GM12878 (cell line): Measurements from ENCODE around the gene TMEM163. TPM values are rescaled to one million over a fixed set of nuclear protein-coding genes. Genes with fewer than 3 reads are reported as not detected.

ENCODE experiments used
- ATF7 ChIP-seq: fragments of 450-650 bp; IDR thresholded peaks from 2 replicates; pipeline ENCODE4 v1.6.1; 2016; ENCODE audit warnings: low read depth, mild to moderate bottlenecking
- CBFB ChIP-seq: IDR thresholded peaks from 2 replicates; pipeline ENCODE4 v1.6.1; 2016; ENCODE audit warnings: antibody characterized with exemption, low read depth
- ETV6 ChIP-seq, 2 experiments: fragments of 450-650 bp in 1 of 2; IDR thresholded peaks in 1 of 2; conservative IDR thresholded peaks in 1 of 2; 2 replicates each; pipeline ENCODE4 v1.6.1; 2014; ENCODE audit warnings: antibody characterized with exemption in 1 of 2, borderline replicate concordance in 1 of 2, low read depth in 1 of 2, mild to moderate bottlenecking in 1 of 2, moderate library complexity in 1 of 2
- IRF4 ChIP-seq: IDR thresholded peaks from 2 replicates; pipeline ENCODE4 v1.6.1; 2011; ENCODE audit warnings: low read depth, low read length
- KDM1A ChIP-seq: fragments of 200-600 bp; sonication (generic); IDR thresholded peaks from 2 replicates; pipeline ENCODE4 v1.6.1; 2016; ENCODE audit warnings: borderline replicate concordance
- NFXL1 ChIP-seq: fragments of 450-650 bp; IDR thresholded peaks from 2 replicates; pipeline ENCODE4 v1.6.1; 2017; ENCODE audit warnings: antibody characterized with exemption, mild to moderate bottlenecking, borderline replicate concordance
- NR2C1 ChIP-seq: fragments of 450-650 bp; IDR thresholded peaks from 2 replicates; pipeline ENCODE4 v1.6.1; 2017; ENCODE audit warnings: antibody characterized with exemption, mild to moderate bottlenecking, moderate library complexity
- YBX1 ChIP-seq: fragments of 450-650 bp; IDR thresholded peaks from 2 replicates; pipeline ENCODE4 v1.6.1; 2016; ENCODE audit warnings: antibody characterized with exemption
- polyA plus RNA-seq, 11 experiments: library from polyadenylated mRNA; depleted of rRNA in 4 of 11; unstranded in 6 of 11; stranded (reverse) in 5 of 11; fragments of >200 nt; fragmentation: Nextera tagmentation in 4 of 11; fragmentation: Illumina TruSeq in 1 of 11; extraction: Ambion mirVana in 4 of 11; extraction: Trizol in 1 of 11; gene quantifications; 1 replicate in 1 of 11; 2 replicates in 10 of 11; pipeline versions ENCODE4 v1.2.1 to v1.2.3, GENCODE V29; 2011 to 2016; ENCODE audit warnings: inconsistent platforms in 2 of 11, missing spikeins in 2 of 11, low read depth in 1 of 11
- total RNA-seq, 4 experiments: library from RNA; depleted of rRNA in 3 of 4; stranded (reverse); fragments of >200 nt in 3 of 4; fragmentation: Illumina TruSeq in 1 of 4; extraction: Trizol in 1 of 4; gene quantifications; 2 replicates each; pipeline versions ENCODE4 v1.2.1 to v1.2.3, GENCODE V29; 2013 to 2021
- TF ChIP-seq, protein P1 (sequence below): fragments of 450-650 bp; IDR thresholded peaks from 2 replicates; pipeline ENCODE4 v1.6.1; 2018; ENCODE audit warnings: borderline replicate concordance, mild to moderate bottlenecking; ENCODE audit not compliant: partially characterized antibody
- TF ChIP-seq, protein P2 (sequence below): fragments of 450-650 bp; IDR thresholded peaks from 2 replicates; pipeline ENCODE4 v1.6.1; 2018; ENCODE audit warnings: mild to moderate bottlenecking, low read depth, moderate library complexity; ENCODE audit not compliant: partially characterized antibody
- TF ChIP-seq, protein P3 (sequence below): fragments of 450-650 bp; conservative IDR thresholded peaks from 2 replicates; pipeline ENCODE4 v1.6.1; 2017; ENCODE audit warnings: mild to moderate bottlenecking, moderate library complexity

Gene TMEM163
- total and polyA plus RNA-seq, 10 of the 15 experiments (the other 5 are each of a cell fraction or from before 2014, with no cell fraction given): 0.05 to 0.11 (median 0.07) TPM; not detected in 4

DNA sequence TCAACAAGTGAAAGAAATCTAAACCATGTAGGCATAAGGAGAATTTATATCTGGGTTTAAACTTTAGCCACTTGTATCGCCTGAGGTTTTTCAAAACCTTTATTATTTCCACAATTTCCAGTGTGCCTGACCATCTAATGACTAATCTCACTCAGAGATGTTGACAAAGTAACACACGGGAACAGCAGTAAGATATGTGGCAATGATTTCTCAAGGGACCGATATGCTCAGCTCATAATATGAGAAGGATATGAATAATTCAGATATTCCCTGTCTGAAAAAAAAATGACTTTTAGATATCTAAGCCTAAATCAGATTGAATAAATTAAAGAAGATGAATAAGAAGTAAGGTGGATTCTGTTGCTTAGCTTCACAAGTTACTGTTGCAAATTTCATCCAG is 43.5 kb downstream of the TMEM163 start (continued):
- TF ChIP-seq ETV6 (conservative IDR thresholded peaks at IDR 0.05 in 1 of 2, IDR thresholded peaks at IDR 0.05 in 1 of 2; ENCODE audit: borderline replicate concordance in 1 of 2, low read depth in 1 of 2): no peak
- TF ChIP-seq KDM1A: no peak
- no peak for TF ChIP-seq ATF7
- TF ChIP-seq, protein P1, sequence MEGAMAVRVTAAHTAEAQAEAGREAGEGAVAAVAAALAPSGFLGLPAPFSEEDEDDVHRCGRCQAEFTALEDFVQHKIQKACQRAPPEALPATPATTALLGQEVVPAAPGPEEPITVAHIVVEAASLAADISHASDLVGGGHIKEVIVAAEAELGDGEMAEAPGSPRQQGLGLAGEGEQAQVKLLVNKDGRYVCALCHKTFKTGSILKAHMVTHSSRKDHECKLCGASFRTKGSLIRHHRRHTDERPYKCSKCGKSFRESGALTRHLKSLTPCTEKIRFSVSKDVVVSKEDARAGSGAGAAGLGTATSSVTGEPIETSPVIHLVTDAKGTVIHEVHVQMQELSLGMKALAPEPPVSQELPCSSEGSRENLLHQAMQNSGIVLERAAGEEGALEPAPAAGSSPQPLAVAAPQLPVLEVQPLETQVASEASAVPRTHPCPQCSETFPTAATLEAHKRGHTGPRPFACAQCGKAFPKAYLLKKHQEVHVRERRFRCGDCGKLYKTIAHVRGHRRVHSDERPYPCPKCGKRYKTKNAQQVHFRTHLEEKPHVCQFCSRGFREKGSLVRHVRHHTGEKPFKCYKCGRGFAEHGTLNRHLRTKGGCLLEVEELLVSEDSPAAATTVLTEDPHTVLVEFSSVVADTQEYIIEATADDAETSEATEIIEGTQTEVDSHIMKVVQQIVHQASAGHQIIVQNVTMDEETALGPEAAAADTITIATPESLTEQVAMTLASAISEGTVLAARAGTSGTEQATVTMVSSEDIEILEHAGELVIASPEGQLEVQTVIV: no peak
- TF ChIP-seq, protein P2, sequence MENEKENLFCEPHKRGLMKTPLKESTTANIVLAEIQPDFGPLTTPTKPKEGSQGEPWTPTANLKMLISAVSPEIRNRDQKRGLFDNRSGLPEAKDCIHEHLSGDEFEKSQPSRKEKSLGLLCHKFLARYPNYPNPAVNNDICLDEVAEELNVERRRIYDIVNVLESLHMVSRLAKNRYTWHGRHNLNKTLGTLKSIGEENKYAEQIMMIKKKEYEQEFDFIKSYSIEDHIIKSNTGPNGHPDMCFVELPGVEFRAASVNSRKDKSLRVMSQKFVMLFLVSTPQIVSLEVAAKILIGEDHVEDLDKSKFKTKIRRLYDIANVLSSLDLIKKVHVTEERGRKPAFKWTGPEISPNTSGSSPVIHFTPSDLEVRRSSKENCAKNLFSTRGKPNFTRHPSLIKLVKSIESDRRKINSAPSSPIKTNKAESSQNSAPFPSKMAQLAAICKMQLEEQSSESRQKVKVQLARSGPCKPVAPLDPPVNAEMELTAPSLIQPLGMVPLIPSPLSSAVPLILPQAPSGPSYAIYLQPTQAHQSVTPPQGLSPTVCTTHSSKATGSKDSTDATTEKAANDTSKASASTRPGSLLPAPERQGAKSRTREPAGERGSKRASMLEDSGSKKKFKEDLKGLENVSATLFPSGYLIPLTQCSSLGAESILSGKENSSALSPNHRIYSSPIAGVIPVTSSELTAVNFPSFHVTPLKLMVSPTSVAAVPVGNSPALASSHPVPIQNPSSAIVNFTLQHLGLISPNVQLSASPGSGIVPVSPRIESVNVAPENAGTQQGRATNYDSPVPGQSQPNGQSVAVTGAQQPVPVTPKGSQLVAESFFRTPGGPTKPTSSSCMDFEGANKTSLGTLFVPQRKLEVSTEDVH: no peak
- no peak for TF ChIP-seq IRF4
- TF ChIP-seq, protein P3, sequence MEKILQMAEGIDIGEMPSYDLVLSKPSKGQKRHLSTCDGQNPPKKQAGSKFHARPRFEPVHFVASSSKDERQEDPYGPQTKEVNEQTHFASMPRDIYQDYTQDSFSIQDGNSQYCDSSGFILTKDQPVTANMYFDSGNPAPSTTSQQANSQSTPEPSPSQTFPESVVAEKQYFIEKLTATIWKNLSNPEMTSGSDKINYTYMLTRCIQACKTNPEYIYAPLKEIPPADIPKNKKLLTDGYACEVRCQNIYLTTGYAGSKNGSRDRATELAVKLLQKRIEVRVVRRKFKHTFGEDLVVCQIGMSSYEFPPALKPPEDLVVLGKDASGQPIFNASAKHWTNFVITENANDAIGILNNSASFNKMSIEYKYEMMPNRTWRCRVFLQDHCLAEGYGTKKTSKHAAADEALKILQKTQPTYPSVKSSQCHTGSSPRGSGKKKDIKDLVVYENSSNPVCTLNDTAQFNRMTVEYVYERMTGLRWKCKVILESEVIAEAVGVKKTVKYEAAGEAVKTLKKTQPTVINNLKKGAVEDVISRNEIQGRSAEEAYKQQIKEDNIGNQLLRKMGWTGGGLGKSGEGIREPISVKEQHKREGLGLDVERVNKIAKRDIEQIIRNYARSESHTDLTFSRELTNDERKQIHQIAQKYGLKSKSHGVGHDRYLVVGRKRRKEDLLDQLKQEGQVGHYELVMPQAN: no peak
- TF ChIP-seq NR2C1: no peak
- TF ChIP-seq YBX1: no peak
- no peak for TF ChIP-seq CBFB
- no peak for TF ChIP-seq NFXL1
